ENCODE data around the gene SPEM2. TPM values are rescaled to one million over a fixed set of nuclear protein-coding genes. Genes with fewer than 3 reads are reported as not detected.
A peak's percentile ranks its signal among the peaks of the same experiment; 100 is the strongest.

SPEM2 gene
- polyA plus RNA-seq, 1 experiment, result not detected

DNA sequence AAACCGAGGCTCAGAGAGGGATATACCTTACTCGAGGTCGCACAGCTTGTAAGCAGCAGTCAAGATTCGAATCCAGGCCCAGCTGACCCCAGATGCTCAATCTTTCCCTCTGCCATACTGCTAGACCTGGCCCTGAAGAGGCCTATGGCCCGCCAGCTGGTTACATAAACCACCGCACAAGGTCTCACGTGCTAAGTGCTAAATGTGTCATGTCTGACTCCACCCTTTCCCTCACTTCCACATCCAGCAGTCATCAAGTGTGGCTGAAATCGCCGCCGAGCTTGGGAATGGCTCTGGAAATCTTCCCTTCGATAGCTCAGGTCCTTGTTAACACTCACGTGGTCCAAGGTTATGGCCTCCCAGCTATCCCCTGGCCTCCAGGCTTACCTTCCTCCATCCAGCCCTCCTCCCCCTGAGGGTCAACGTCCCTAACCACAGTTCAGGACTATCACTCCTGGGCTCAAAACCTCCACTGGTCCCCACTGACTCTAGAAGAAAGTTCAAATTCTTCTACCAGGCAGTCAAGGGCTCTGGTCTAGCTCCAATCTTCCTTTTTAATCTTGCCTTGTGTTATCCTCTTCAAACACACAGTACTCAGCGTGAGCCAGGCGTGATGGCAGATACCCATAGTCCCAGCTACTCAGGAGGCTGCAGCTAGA, 50.5 kb downstream of the SPEM2 start:
- CTCF ChIA-PET, result interaction anchor here (0.6 to 1.2 kb wide), 2 partner anchors 85 kb away, joined by 3 to 5 read pairs; no protein-coding TSS in a partner anchor
- no peak overlapping the region for H3K4me3 ChIP-seq (ENCODE audit: low read depth, low read length)
- H3K27ac ChIP-seq (ENCODE audit: low read depth, low read length), result peak overlapping the region; percentile 42
- H3K9me3 ChIP-seq (ENCODE audit: control insufficient read depth, insufficient read depth, low read length), result no peaks in the 10 kb centered on the region
- no peaks in the 10 kb centered on the region for H3K27me3 ChIP-seq (ENCODE audit: control insufficient read depth, insufficient read depth, low read length)
- POLR2A ChIA-PET, result interaction anchor here (0.5 to 1.0 kb wide), 3 partner anchors 8 to 32 kb away, joined by 3 to 4 read pairs (median 4); partner anchors contain the start of gene POLR2A
- no peak for DNase-seq (ENCODE audit: low read depth, low spot score)
- TF ChIP-seq CTCF (IDR thresholded peaks at IDR 0.05; ENCODE audit: low read depth, low read length), result no peak

GRCh38 chr17:7476494-7476893, 51.1 kb downstream of the SPEM2 start:
- H3K27ac ChIP-seq (ENCODE audit: low read depth, low read length), result peak overlapping the region; percentile 96
- POLR2A ChIA-PET, result interaction anchor here (0.5 to 0.7 kb wide), 2 partner anchors 20 to 32 kb away, joined by 3 to 4 read pairs; no protein-coding TSS in a partner anchor
- DNase-seq (ENCODE audit: low read depth, low spot score), result no peak
- no peaks in the 10 kb centered on the region for H3K9me3 ChIP-seq (ENCODE audit: control insufficient read depth, insufficient read depth, low read length)
- CTCF ChIA-PET, result interaction anchor here (0.5 to 1.2 kb wide), 2 partner anchors 11 to 84 kb away, joined by 3 to 5 read pairs; no protein-coding TSS in a partner anchor
- H3K4me3 ChIP-seq (ENCODE audit: low read depth, low read length), result peak overlapping the region; percentile 13; the same call in 1 of the 2 replicates
- H3K27me3 ChIP-seq (ENCODE audit: control insufficient read depth, insufficient read depth, low read length), result no peaks in the 10 kb centered on the region
- no peak for TF ChIP-seq CTCF (IDR thresholded peaks at IDR 0.05; ENCODE audit: low read depth, low read length)

- POLR2A ChIA-PET, result no interaction called here
- peak overlapping the region; percentile 96 for H3K27ac ChIP-seq (ENCODE audit: low read depth, low read length)
- CTCF ChIA-PET, result interaction anchor here (0.5 kb wide), 1 partner anchor 12 kb away, joined by 3 read pairs; no protein-coding TSS in a partner anchor
- H3K4me3 ChIP-seq (ENCODE audit: low read depth, low read length), result peak overlapping the region; percentile 80
- no peaks in the 10 kb centered on the region for H3K27me3 ChIP-seq (ENCODE audit: control insufficient read depth, insufficient read depth, low read length)
- TF ChIP-seq CTCF (IDR thresholded peaks at IDR 0.05; ENCODE audit: low read depth, low read length), result no peak
- H3K9me3 ChIP-seq (ENCODE audit: control insufficient read depth, insufficient read depth, low read length), result no peaks in the 10 kb centered on the region
- no peak for DNase-seq (ENCODE audit: low read depth, low spot score)
Observed at GRCh38 chr17:7476951-7477350, 51.5 kb downstream of the SPEM2 start.

Other genes starting within 250 kb of the SPEM2 start
- gene ASGR1, start 246.2 kb upstream of the SPEM2 start, polyA plus RNA-seq (2011; rRNA removed), result 1.1 and 1.5 TPM in 2 replicates
- gene DLG4, start 205.8 kb upstream of the SPEM2 start, polyA plus RNA-seq (2011; rRNA removed), result 10.2 and 11.6 TPM in 2 replicates
- gene ACADVL, start 205.7 kb upstream of the SPEM2 start, polyA plus RNA-seq (2011; rRNA removed), result 217 and 262 TPM in 2 replicates
- gene DVL2, start 191.1 kb upstream of the SPEM2 start, polyA plus RNA-seq (2011; rRNA removed), result 5.1 and 8.2 TPM in 2 replicates
- gene PHF23, start 186.2 kb upstream of the SPEM2 start, polyA plus RNA-seq (2011; rRNA removed), result 56.3 and 58.7 TPM in 2 replicates
- 929 and 984 TPM in 2 replicates for gene GABARAP, start 183.2 kb upstream of the SPEM2 start, polyA plus RNA-seq (2011; rRNA removed)
- 115 and 151 TPM in 2 replicates for gene CTDNEP1, start 173.9 kb upstream of the SPEM2 start, polyA plus RNA-seq (2011; rRNA removed)
- 25.9 and 28.0 TPM in 2 replicates for gene ELP5, start 173.4 kb upstream of the SPEM2 start, polyA plus RNA-seq (2011; rRNA removed)
- gene CLDN7, start 163.1 kb upstream of the SPEM2 start, polyA plus RNA-seq (2011; rRNA removed), result 0.84 and 1.0 TPM in 2 replicates
- 0.15 and 0.21 TPM in 2 replicates for gene SLC2A4, start 143.9 kb upstream of the SPEM2 start, polyA plus RNA-seq (2011; rRNA removed)
- gene YBX2, start 131.0 kb upstream of the SPEM2 start, polyA plus RNA-seq (2011; rRNA removed), result 0.02 TPM in 1 of 2 replicates, not detected in the other
- 466 and 469 TPM in 2 replicates for gene EIF5A, start 118.0 kb upstream of the SPEM2 start, polyA plus RNA-seq (2011; rRNA removed)
- gene GPS2, start 110.3 kb upstream of the SPEM2 start, polyA plus RNA-seq (2011; rRNA removed), result 21.5 and 22.2 TPM in 2 replicates
- 7.3 and 9.6 TPM in 2 replicates for gene NEURL4, start 96.3 kb upstream of the SPEM2 start, polyA plus RNA-seq (2011; rRNA removed)
- 0.35 and 0.74 TPM in 2 replicates for gene ACAP1, start 89.1 kb upstream of the SPEM2 start, polyA plus RNA-seq (2011; rRNA removed)
- 12.1 and 13.8 TPM in 2 replicates for gene KCTD11, start 73.5 kb upstream of the SPEM2 start, polyA plus RNA-seq (2011; rRNA removed)
- gene TMEM95, start 70.5 kb upstream of the SPEM2 start, polyA plus RNA-seq (2011; rRNA removed), result not detected in 2 replicates
- gene TNK1, start 44.5 kb upstream of the SPEM2 start, polyA plus RNA-seq (2011; rRNA removed), result 0.22 and 0.25 TPM in 2 replicates
- 35.2 and 53.0 TPM in 2 replicates for gene PLSCR3, start 31.1 kb upstream of the SPEM2 start, polyA plus RNA-seq (2011; rRNA removed)
- gene TMEM256, start 21.5 kb upstream of the SPEM2 start, polyA plus RNA-seq (2011; rRNA removed), result 83.8 and 104 TPM in 2 replicates
- 8.9 and 12.4 TPM in 2 replicates for gene NLGN2, start 17.8 kb upstream of the SPEM2 start, polyA plus RNA-seq (2011; rRNA removed)
- not detected in 2 replicates for gene SPEM1, start 5.3 kb upstream of the SPEM2 start, polyA plus RNA-seq (2011; rRNA removed)
- not detected in 2 replicates for gene SPEM3, start 3.2 kb downstream of the SPEM2 start, polyA plus RNA-seq (2011; rRNA removed)
- gene TMEM102, start 9.8 kb downstream of the SPEM2 start, polyA plus RNA-seq (2011; rRNA removed), result 1.0 and 1.1 TPM in 2 replicates
- 0.58 and 0.63 TPM in 2 replicates for gene FGF11, start 13.9 kb downstream of the SPEM2 start, polyA plus RNA-seq (2011; rRNA removed)
- gene CHRNB1, start 19.4 kb downstream of the SPEM2 start, polyA plus RNA-seq (2011; rRNA removed), result 5.3 and 6.3 TPM in 2 replicates
- 18.8 and 22.3 TPM in 2 replicates for gene ZBTB4, start 54.0 kb downstream of the SPEM2 start, polyA plus RNA-seq (2011; rRNA removed)
- not detected in 2 replicates for gene SLC35G6, start 55.8 kb downstream of the SPEM2 start, polyA plus RNA-seq (2011; rRNA removed)
- gene POLR2A, start 58.8 kb downstream of the SPEM2 start, polyA plus RNA-seq (2011; rRNA removed), result 18.4 and 35.0 TPM in 2 replicates
- gene TNFSF12, start 123.4 kb downstream of the SPEM2 start, polyA plus RNA-seq (2011; rRNA removed), result 26.0 and 27.1 TPM in 2 replicates
- gene TNFSF13, start 133.1 kb downstream of the SPEM2 start, polyA plus RNA-seq (2011; rRNA removed), result 0.83 and 1.0 TPM in 2 replicates
- 67.6 and 73.4 TPM in 2 replicates for gene SENP3, start 136.3 kb downstream of the SPEM2 start, polyA plus RNA-seq (2011; rRNA removed)
- 34.1 and 39.6 TPM in 2 replicates for gene CD68, start 154.0 kb downstream of the SPEM2 start, polyA plus RNA-seq (2011; rRNA removed)
- gene MPDU1, start 158.2 kb downstream of the SPEM2 start, polyA plus RNA-seq (2011; rRNA removed), result 128 and 131 TPM in 2 replicates
- gene SOX15, start 164.5 kb downstream of the SPEM2 start, polyA plus RNA-seq (2011; rRNA removed), result 0.24 and 0.29 TPM in 2 replicates
- 24.6 and 29.4 TPM in 2 replicates for gene FXR2, start 189.3 kb downstream of the SPEM2 start, polyA plus RNA-seq (2011; rRNA removed)
- gene SAT2, start 202.2 kb downstream of the SPEM2 start, polyA plus RNA-seq (2011; rRNA removed), result 54.1 and 61.5 TPM in 2 replicates
- gene SHBG, start 204.5 kb downstream of the SPEM2 start, polyA plus RNA-seq (2011; rRNA removed), result 0.35 and 0.50 TPM in 2 replicates
- 0.05 and 0.11 TPM in 2 replicates for gene ATP1B2, start 225.3 kb downstream of the SPEM2 start, polyA plus RNA-seq (2011; rRNA removed)

All from AG04450 (cell line).